Suprapubic skin (tissue), 4 donors: ENCODE data around the gene AIMP1. TPM values are rescaled to one million over a fixed set of nuclear protein-coding genes. Genes with fewer than 3 reads are reported as not detected.

Experiments
- DNase-seq, 2 donors: peaks; one replicate each; pipeline ENCODE4 v3.0.0-alpha.2; 2019; ENCODE audit warnings: low spot score in 2 of 2
- H3K27ac ChIP-seq: fragments of 200-600 bp; sonication (generic); one replicate; pipeline ENCODE4 v1.5.1; 2019
- H3K27me3 ChIP-seq: fragments of 200-600 bp; sonication (generic); one replicate; pipeline ENCODE4 v1.5.1; 2019
- H3K36me3 ChIP-seq: fragments of 200-600 bp; sonication (generic); one replicate; pipeline ENCODE4 v1.5.1; 2019
- H3K4me1 ChIP-seq: fragments of 200-600 bp; sonication (generic); one replicate; pipeline ENCODE4 v1.5.1; 2019
- H3K4me3 ChIP-seq: fragments of 200-600 bp; sonication (generic); one replicate; pipeline ENCODE4 v1.5.1; 2019; ENCODE audit warnings: mild to moderate bottlenecking
- H3K9me3 ChIP-seq: fragments of 200-600 bp; sonication (generic); one replicate; pipeline ENCODE4 v1.5.1; 2019
- EP300 ChIP-seq: sonication (generic); formaldehyde crosslinking; IDR thresholded peaks from one replicate; pipeline ENCODE4 v1.6.1; 2017; ENCODE audit warnings: antibody characterized with exemption
- POLR2A ChIP-seq, 2 donors: fragments of 450-650 bp; IDR thresholded peaks; one replicate each; pipeline ENCODE4 v1.6.1; 2017; ENCODE audit warnings: antibody characterized with exemption in 2 of 2, mild to moderate bottlenecking in 2 of 2, moderate library complexity in 2 of 2
- POLR2AphosphoS5 ChIP-seq, 3 donors: sonication (generic); formaldehyde crosslinking; IDR thresholded peaks; one replicate each; pipeline ENCODE4 v1.6.1; 2017; ENCODE audit warnings: antibody characterized with exemption in 3 of 3
- WGBS: methylation state at CpG from one replicate; pipeline ENCODE4 v1.1.5; 2018; 5-methylcytosine and 5-hydroxymethylcytosine counted together
- total RNA-seq, 4 donors: library from RNA; depleted of rRNA; stranded (reverse); fragments of >200 nt; gene quantifications; one replicate each; pipeline ENCODE4 v1.1.0, GENCODE V29; 2016
- TF ChIP-seq, protein P1 (sequence below), 2 donors: fragments of 200-600 bp in 1 of 2; fragments of 450-650 bp in 1 of 2; sonication (generic) in 1 of 2; IDR thresholded peaks; one replicate each; pipeline ENCODE4 v1.5.1; 2016 to 2019; ENCODE audit warnings: antibody characterized with exemption in 2 of 2, mild to moderate bottlenecking in 1 of 2, moderate library complexity in 1 of 2

AIMP1 gene
- total RNA-seq, 4 donors from 2014 or later = 17.0 to 26.6 (median 20.5) TPM

- peaks cover 34% of the 10 kb centered on the region for H3K36me3 ChIP-seq
- H3K9me3 ChIP-seq = no peaks in the 10 kb centered on the region
- no peaks in the 10 kb centered on the region for H3K27me3 ChIP-seq
- TF ChIP-seq, protein P1, sequence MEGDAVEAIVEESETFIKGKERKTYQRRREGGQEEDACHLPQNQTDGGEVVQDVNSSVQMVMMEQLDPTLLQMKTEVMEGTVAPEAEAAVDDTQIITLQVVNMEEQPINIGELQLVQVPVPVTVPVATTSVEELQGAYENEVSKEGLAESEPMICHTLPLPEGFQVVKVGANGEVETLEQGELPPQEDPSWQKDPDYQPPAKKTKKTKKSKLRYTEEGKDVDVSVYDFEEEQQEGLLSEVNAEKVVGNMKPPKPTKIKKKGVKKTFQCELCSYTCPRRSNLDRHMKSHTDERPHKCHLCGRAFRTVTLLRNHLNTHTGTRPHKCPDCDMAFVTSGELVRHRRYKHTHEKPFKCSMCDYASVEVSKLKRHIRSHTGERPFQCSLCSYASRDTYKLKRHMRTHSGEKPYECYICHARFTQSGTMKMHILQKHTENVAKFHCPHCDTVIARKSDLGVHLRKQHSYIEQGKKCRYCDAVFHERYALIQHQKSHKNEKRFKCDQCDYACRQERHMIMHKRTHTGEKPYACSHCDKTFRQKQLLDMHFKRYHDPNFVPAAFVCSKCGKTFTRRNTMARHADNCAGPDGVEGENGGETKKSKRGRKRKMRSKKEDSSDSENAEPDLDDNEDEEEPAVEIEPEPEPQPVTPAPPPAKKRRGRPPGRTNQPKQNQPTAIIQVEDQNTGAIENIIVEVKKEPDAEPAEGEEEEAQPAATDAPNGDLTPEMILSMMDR (IDR thresholded peaks at IDR 0.05) = no peak
- TF ChIP-seq POLR2A (IDR thresholded peaks at IDR 0.05) (no peak), POLR2AphosphoS5 (IDR thresholded peaks at IDR 0.05) (no peak), EP300 (no peak)
- no peak overlapping the region for H3K4me3 ChIP-seq
- no peak overlapping the region for H3K27ac ChIP-seq
- H3K4me1 ChIP-seq = no peaks in the 10 kb centered on the region
- DNase-seq = no peak
- WGBS = 98% methylated on average over 5 of the region's 5 CpGs
Observed at GRCh38 chr4:106291678-106292077, 24.7 kb upstream of the AIMP1 start.

- no peak for DNase-seq
- H3K27me3 ChIP-seq = no peaks in the 10 kb centered on the region
- peaks cover 29% of the 10 kb centered on the region for H3K36me3 ChIP-seq
- no peak for TF ChIP-seq POLR2A (IDR thresholded peaks at IDR 0.05)
- TF ChIP-seq, protein P1 (IDR thresholded peaks at IDR 0.05) = no peak
- no peak for TF ChIP-seq EP300
- TF ChIP-seq POLR2AphosphoS5 (IDR thresholded peaks at IDR 0.05) = no peak
- H3K27ac ChIP-seq = no peak overlapping the region
- H3K9me3 ChIP-seq = no peaks in the 10 kb centered on the region
- H3K4me3 ChIP-seq = no peak overlapping the region
- WGBS = 96% methylated on average over 10 of the region's 10 CpGs
- no peaks in the 10 kb centered on the region for H3K4me1 ChIP-seq
Observed at GRCh38 chr4:106294062-106294461, 22.3 kb upstream of the AIMP1 start.

- Histone ChIP-seq H3K4me1 (no peaks in the 10 kb centered on the region), H3K4me3 (no peak overlapping the region), H3K27me3 (no peaks in the 10 kb centered on the region), H3K36me3 (peaks cover 29% of the 10 kb centered on the region), H3K9me3 (no peaks in the 10 kb centered on the region), H3K27ac (no peak overlapping the region)
- DNase-seq = no peak
- no peak for TF ChIP-seq POLR2A (IDR thresholded peaks at IDR 0.05)
- TF ChIP-seq POLR2AphosphoS5 (IDR thresholded peaks at IDR 0.05) = no peak
- no peak for TF ChIP-seq EP300
- TF ChIP-seq, protein P1 (IDR thresholded peaks at IDR 0.05) = no peak
Observed at GRCh38 chr4:106297245-106298035, 18.9 kb upstream of the AIMP1 start.

GRCh38 chr4:106299977-106300376, 16.4 kb upstream of the AIMP1 start:
- Histone ChIP-seq H3K4me1 (no peaks in the 10 kb centered on the region), H3K4me3 (no peak overlapping the region), H3K27me3 (no peaks in the 10 kb centered on the region), H3K9me3 (no peaks in the 10 kb centered on the region), H3K27ac (no peak overlapping the region), H3K36me3 (peaks cover 6% of the 10 kb centered on the region)
- no peak for TF ChIP-seq EP300
- TF ChIP-seq, protein P1 (IDR thresholded peaks at IDR 0.05) = no peak
- TF ChIP-seq POLR2AphosphoS5 (IDR thresholded peaks at IDR 0.05) = no peak
- no peak for TF ChIP-seq POLR2A (IDR thresholded peaks at IDR 0.05)
- WGBS = 81% methylated on average over 4 of the region's 4 CpGs
- no peak for DNase-seq

DNA sequence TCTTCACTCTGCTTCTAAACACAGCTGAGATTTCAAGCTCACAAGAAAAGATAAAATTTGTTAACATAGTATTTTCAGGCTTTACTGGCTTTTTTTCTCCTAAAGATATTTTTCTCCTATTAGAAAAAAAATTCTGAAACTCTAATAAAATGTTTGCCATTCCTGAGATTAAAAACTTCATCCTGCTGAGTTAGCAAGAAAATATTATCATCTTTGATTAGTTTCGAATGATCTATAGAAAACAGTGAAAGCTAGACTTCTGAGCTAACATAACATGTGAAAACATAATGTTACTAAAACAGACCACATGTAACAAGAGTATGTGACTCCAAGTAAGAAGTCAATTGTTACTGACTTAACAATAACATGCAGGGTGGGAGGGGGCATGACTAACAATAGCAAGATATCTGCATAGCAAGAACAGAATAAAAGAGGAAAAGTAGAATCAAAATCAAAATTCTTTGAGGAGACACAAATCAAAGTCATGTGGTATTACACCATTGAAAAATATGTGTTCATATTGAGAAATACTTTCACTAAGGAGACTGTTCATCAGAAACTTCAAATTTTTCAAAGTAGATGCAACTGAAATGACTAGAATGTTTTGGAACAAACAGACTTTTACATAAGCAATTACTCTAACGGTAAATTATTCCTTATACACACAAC, 14.8 kb upstream of the AIMP1 start:
- WGBS = 69% methylated on average over 2 of the region's 2 CpGs
- H3K36me3 ChIP-seq = peaks cover 6% of the 10 kb centered on the region
- H3K4me1 ChIP-seq = no peaks in the 10 kb centered on the region
- no peaks in the 10 kb centered on the region for H3K27me3 ChIP-seq
- no peak for DNase-seq
- H3K9me3 ChIP-seq = no peaks in the 10 kb centered on the region
- no peak overlapping the region for H3K4me3 ChIP-seq
- TF ChIP-seq, protein P1 (IDR thresholded peaks at IDR 0.05) = no peak
- no peak for TF ChIP-seq POLR2AphosphoS5 (IDR thresholded peaks at IDR 0.05)
- no peak for TF ChIP-seq EP300
- no peak for TF ChIP-seq POLR2A (IDR thresholded peaks at IDR 0.05)
- H3K27ac ChIP-seq = no peak overlapping the region
